Measurements from ENCODE around the gene TMPRSS2.

- no peak for TF ChIP-seq ZNF366 (tag by site-specific recombination; conservative IDR thresholded peaks at IDR 0.05)
- no peak for TF ChIP-seq CTCF (tag by site-specific recombination; IDR thresholded peaks at IDR 0.05)
- no peak for TF ChIP-seq REST (tag by site-specific recombination; IDR thresholded peaks at IDR 0.05)
- no peak for TF ChIP-seq ZNF157 (tag by site-specific recombination; IDR thresholded peaks at IDR 0.05)
- TF ChIP-seq ZNF580 (tag by site-specific recombination; IDR thresholded peaks at IDR 0.05): no peak
- no peak for TF ChIP-seq ZNF274 (IDR thresholded peaks at IDR 0.05; ENCODE audit: low read length)
- TF ChIP-seq ZNF274 (tag by site-specific recombination; IDR thresholded peaks at IDR 0.05; ENCODE audit: borderline replicate concordance): no peak
- TF ChIP-seq ZBTB6 (tag by site-specific recombination; IDR thresholded peaks at IDR 0.05): no peak
These were observed 8.0 kb downstream of the TMPRSS2 start for GRCh38 chr21:41499920-41500319.

All from HEK293 (cell line).